Stimulated activated CD4-positive, alpha-beta T cell treated with anti-CD3 and anti-CD28 coated beads, Interleukin-15, amount 100 ng/mL, for 1 hour (primary cell): ENCODE data around the gene MINDY1.

Source experiments
- DNase-seq, 2 donors: peaks; one replicate each; pipeline ENCODE4 v3.0.0-alpha.2; 2020; ENCODE audit warnings: low read depth in 1 of 2, low spot score in 1 of 2

MINDY1 gene

GRCh38 chr1:150967936-150968335 is 38.8 kb downstream of the MINDY1 start:
- no peak for DNase-seq

GRCh38 chr1:150966011-150966410 is 40.7 kb downstream of the MINDY1 start:
- DNase-seq, result no peak

- no peak for DNase-seq
Measured at GRCh38 chr1:150965605-150966004, 41.1 kb downstream of the MINDY1 start.

- no peak for DNase-seq
Measured at GRCh38 chr1:150964164-150964489, 42.6 kb downstream of the MINDY1 start.

DNA sequence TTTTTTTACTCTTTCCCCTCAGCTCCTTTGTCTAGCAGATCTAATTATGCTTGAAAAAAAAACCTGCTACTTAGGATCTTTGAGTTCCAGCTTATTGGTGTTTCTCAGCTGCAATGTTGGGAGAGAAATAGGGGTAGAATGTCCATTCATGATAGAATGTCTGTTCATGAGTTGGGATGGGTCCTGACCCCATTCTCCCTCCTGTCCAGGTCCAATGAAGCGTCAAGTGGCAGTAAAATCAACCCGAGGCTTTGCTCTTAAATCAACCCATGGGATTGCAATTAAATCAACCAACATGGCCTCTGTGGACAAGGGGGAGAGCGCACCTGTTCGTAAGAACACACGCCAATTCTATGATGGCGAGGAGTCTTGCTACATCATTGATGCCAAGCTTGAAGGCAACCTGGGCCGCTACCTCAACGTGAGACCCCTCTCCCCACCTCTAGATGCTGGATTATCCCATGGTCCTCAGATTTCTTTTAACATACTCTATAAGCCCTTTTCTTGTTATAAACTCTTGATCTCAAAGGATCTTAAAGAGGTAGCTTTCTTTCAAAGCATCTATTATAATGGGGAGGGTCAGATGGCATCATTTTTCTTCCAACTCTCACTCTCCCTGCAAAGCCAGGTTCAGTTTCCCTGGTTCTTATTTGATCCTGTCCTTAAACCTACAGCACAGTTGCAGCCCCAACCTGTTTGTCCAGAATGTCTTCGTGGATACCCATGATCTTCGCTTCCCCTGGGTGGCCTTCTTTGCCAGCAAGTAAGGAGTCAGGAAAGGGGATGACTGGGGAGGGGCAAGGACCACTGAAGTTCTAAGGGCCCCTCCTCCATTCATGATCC is 43.2 kb downstream of the MINDY1 start:
- DNase-seq, result no peak

- DNase-seq, result no peak
Measured at GRCh38 chr1:150961756-150962155, 44.9 kb downstream of the MINDY1 start.

- DNase-seq, result no peak
Measured at GRCh38 chr1:150960646-150961045, 46.1 kb downstream of the MINDY1 start.

DNA sequence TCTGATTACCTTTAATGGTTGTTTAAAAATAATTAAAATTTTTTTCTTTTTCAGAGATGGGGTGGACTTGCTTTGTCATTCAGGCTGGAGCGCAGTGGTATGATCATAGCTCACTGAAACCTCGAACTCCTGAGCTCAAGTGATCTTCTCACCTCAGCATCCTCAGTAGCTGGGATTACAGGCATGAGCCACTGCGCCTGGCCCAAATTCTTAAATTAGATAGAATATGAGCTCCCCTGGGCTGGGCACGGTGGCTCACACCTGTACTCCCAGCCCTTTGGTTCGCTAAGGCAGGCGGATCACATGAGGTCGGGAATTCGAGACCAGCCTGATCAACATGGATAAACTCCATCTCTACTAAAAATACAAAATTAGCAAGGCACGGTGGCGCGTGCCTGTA is 49.0 kb downstream of the MINDY1 start:
- DNase-seq, result no peak

GRCh38 chr1:150955280-150955679 is 51.4 kb downstream of the MINDY1 start:
- DNase-seq, result no peak

DNA sequence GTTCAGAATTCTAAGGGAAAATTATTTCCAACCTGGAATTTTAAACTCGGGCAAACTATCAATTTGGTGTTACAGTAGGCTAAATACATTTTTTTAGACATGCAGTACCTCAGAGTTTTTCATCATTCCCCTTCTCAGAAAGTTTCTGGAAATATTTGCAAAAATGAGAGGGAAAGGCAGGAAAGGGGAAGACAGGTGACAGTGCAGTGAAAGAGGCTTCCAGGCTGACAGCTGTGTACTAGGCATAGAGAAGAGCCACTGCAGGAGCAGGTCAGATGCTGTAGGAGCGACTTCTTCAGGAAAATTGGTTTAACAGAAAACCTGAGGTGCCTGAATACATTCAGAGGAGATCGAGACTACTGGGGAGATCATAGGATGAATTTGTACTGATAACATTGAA is 52.0 kb downstream of the MINDY1 start:
- no peak for DNase-seq
